HG03378 (cell line): Measurements from ENCODE around the gene KIAA0232.
"Not testable (repeated sequence)": the region's sequence is repeated elsewhere in the genome, so short reads cannot be mapped to it uniquely, and the experiment has no call there.

Experiments
- ATAC-seq: cut with Tn5 transposase; IDR thresholded peaks from one replicate; pipeline ENCODE4 v1.9.1; 2021; ENCODE audit warnings: mild to moderate bottlenecking, moderate library complexity; ENCODE audit not compliant: unreplicated experiment

Gene KIAA0232

DNA sequence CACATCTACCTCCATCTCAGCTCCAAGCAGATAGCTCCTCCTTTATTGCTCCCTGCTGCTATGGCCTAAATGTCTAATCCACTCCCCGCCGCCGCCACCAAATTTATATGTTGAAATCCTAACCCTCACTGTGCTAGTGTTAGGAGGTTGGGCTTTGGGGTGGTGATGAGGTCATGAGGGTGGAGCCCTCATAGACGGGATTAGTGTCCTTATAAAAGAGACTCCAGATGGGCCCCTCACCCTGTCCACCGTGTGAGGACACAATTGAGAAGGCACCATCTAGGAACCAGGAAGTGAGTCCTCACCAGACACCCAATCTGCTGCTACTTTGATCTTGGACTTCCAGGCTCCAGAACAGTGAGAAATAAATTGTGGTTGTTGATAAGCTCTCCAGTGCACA, 113.5 kb downstream of the KIAA0232 start:
- ATAC-seq: no peak

DNA sequence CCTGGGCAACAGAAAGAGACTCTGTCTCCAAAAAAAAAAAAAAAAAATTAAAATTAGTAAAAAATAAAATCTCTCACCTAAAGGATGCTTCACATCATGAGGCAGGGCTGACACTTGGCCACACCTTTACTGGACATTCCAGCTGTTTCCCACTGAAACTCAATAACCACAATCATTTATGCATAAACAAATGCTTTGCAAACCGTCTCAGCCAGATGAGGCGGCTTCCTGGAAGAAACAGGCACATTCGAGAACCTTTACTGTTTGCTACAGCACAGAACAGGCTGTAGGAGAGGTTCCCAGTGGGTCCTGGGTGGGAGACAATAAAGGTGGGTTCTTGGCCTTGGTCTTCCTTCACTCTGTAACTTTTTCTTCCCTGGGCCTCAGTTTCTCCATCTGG, 116.2 kb downstream of the KIAA0232 start:
- no peak for ATAC-seq

DNA sequence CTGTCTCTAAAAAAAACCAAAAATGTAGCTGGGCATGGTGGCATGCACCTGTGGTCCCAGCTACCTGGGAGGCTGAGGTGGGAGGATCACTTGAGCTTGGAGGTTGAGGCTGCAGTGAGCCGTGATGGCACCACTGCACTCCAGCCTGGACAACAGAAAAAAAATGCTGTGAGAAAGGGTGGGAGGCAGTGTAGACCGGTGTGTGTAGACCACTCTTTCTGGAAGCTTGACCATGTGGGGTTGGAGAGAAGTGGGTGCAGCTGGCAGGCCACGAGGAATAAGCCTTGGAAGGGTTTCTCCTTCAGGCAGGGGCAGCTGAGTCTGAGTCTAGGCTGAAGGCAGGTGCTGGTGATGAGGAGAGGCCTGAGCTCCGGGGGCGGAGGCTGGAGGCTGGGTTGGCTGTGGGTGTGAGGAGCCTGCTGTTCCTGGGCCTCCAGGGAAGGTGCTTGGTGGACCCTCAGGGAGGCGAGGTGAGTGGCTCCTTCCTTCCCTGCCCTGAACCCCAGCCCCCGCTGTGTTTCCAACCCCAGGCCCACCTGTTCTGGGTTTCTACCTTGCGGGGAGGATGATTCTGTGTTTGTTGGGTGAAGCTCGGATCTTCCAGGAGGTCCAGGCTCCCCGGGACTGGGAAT, 117.8 kb downstream of the KIAA0232 start:
- ATAC-seq: no peak

- no peak for ATAC-seq
Measured at GRCh38 chr4:6900956-6901355, 118.4 kb downstream of the KIAA0232 start.

GRCh38 chr4:6901669-6902317, 119.3 kb downstream of the KIAA0232 start:
- ATAC-seq: no peak

- ATAC-seq: no peak
Measured at GRCh38 chr4:6902318-6903042, 120.0 kb downstream of the KIAA0232 start.

GRCh38 chr4:6905516-6906445, 123.3 kb downstream of the KIAA0232 start:
- ATAC-seq: no peak

- ATAC-seq: not testable (repeated sequence)
Measured at GRCh38 chr4:6906486-6906885, 124.0 kb downstream of the KIAA0232 start.

DNA sequence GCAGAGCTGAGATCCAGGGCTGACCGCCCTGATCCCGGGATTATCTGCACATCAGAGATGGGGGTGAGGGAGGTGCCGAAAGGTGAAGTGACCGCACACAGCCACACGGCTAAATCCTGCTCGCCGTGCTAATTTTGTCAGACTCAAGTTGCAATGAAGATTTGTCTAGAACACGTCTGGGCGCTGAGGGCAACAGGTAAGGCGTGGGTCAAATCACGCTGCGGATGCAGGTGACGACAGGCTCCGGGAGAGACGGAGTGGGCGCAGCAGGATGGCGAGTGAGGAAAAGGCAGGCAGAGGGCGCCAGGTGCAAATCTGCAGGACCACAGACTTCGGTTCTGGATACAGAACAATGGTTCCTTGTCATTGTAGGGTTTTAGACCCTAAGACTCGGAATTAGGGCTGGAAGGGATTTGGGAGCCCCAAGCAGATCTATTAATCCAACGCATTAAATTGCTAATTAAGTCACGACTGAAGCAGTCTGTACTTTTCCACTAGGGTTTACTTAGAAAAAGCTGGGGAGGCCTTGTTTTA, 125.2 kb downstream of the KIAA0232 start:
- no peak for ATAC-seq

DNA sequence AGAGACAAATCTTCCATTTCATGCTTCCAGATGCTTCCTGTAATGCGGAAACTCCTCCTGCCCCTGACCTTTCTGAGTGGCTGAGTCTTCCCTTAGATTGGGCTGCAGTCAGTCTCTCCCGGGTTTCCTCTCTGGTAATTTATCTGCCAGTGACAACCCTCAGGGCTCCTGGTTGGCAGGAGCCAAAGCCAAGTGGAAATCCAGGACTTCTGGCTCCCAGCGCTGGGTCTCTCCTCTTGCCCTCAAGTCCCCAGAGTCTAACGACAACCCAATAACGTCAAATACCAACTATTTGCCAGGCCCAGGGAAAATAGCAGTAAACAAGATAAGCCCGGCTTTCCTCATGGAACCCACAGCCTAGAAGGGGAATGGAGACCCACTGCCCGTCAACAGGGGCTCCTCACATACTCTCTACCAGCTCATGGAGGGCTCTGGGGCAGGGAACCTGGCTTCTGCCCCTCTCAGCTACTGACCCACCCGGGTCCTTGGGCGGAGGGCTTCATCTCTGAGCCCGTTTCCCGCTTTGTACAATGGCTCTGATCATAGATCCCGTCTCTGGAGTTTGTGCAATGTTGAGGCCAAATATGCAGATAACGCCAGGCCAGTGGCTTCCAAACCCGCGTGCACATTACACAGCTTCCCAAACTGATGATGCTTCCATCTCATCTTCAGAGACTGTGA, 126.0 kb downstream of the KIAA0232 start:
- no peak for ATAC-seq

DNA sequence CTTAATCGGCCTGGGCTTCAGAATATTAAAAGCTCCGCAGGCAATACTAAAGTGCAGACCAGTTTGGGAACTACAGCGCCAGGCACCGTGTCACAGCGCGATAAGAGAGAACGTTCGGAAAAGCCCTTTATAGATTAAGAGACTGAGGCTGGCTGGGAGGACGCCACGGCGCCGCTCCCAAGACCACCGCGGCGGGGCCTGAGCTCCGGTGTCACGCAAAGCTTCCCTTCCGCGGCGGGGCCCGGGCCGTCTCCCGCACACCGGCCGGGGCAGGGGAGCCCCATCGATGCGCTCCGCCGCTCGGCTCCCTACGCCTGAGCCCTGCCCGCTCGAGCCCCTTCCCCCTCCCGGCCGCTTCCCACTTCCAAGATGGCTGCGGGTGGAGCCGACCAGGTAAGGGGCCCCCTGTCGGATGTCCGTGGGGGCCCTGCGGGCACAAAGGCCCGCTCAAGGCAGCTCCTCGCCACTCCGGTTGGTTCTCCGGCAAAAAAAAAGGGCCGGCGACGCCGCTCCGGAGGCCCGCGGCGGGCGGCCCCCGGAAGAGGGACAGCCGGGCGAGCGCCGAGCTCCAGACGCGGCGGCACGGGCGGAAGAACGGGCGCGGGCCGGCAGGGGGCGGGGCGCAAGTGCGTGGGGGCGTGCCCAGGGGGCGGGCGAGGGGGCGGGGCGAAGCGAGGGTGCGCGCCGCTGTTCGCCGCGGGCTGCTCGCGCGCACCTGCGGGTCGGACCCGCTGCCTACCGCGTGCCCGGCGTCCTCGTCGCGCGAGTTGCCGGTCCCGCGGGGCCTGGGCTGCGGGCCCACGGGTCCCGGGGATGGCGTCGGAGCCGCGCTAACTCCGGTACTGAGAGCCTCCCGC, 126.8 kb downstream of the KIAA0232 start, which contains the start of gene TBC1D14:
TSS of gene TBC1D14 (plus strand) at position 714 of the 857 bp plus-strand sequence. CDS start 13,564 bp downstream, outside the sequence.
- peak; percentile 73 for ATAC-seq

DNA sequence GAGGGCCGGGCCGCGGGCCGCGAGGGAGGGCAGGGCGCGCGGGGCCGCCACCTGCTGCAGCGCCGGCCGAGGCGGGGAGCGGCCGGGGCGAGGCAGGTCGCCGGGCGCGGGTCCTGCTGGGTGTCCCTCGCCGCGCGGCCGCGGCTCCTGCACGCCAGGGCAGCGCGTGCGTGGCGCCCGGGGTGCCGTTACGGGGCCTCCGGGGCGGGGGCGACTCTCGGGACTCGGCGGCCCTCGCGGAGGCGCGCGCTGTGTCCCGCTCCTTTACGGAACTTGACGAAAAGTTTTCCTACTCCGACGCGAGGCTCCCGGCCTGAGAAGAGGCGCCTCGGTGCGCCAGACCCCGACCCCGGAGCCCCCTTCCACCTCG, 127.4 kb downstream of the KIAA0232 start:
- peak; percentile 17 for ATAC-seq

DNA sequence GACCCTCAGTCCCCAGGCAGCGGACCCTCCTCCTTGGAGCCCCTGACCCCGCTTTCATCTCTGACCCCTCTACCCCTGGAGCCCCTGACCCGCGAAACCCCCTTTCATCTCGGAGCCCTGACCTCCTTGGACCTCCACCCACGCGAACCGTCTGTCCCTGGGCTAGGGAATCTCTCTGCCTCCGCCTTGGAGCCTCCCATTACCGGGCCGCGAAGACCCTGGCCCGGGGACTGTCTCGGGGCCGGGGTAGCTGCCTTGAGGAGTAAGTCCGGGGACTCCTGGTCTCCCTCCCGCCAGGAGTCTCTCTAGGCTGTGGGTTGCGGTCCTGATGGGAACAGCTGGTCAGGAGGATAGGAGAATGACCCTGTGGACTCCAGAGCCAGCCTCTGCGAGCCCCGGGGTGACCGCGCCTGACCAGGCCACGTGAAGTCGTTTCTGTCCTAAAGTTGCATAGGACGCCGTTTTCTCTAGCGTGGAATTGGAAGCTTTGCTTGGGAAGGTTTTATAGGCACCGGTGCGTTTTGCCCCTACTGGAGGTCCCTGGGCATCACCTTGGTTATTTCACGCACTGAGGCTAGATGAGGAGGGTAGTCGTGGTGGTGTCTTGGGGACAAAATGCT, 127.9 kb downstream of the KIAA0232 start:
- ATAC-seq: no peak

DNA sequence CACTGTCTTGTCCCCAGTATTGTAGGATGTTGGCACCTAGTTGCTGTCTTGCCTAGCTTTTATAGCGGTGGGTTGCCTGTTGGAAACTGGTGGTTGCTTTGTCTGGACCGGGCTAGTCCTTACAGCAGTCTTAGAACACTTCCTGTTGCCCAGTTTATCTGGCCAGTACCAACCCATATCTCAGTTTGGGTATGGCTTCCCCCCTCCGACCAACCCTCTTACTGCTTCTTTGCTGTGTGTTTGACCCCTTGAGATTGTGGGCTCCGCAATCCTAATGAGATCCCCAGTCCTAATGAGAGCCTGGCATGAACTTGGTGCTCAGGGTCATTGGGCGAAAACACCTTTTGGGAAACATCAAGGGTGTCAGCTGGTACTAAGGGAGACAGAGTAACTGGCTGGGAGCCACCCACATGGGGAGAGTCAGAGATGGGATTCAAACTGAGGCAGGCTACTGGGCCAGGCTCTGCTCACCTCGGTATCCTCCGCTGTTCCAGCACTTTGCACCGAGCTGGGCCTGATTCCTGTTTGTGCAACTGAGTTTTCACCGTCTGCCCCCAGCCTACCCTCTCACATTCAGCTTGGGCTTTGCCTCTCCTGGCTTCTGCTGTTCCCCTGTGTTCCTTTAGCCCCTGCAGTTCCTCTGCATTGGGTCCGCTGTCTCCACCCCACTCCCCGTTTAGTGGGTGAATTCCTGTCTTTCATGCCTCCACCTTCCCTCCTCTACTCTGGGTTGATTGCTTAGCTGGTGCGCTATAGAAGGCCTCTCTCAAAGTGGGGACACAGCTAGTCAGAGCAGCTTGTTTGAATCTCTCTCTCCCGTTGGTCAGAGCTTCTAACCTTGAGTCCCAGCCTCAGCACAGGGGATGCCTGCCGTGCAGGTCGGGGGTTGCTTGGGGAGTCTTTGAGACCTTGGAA, 128.7 kb downstream of the KIAA0232 start:
- ATAC-seq: no peak

DNA sequence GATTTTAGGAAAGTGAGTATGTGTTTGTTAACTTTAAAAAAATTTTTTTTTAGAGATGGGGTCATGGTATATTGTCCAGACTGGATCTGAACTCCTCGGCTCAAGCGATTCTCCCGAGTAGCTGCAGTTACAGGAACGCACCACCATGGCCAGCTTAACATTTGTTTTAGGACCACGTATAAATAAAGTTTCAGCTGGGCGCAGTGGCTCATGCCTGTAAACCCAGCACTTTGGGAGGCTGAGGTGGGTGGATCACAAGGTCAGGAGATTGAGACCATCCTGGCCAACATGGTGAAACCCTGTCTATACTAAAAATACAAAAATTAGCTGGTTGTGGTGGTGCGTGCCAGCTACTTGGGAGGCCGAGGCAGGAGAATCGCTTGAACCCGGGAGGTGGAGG, 129.4 kb downstream of the KIAA0232 start:
- not testable (repeated sequence) for ATAC-seq

DNA sequence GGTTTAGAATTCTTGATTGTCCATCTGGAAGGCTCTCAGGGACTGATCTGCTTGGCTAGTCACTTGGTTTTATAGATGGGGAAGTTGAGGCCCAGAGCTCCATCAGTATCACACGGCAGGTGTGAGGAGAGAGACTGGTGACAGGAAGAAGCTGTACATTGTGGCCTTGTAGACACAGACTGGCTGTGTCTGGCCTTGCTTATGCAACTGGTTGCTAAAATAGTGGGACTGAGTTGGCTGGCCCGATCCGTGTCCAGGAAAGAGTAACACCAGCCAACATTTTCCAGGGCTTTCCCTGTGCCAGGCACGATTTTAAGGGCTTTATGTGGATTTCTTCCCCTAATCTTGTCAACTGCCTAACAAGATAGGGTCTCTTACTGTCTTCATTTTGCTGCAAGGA, 129.9 kb downstream of the KIAA0232 start:
- no peak for ATAC-seq

DNA sequence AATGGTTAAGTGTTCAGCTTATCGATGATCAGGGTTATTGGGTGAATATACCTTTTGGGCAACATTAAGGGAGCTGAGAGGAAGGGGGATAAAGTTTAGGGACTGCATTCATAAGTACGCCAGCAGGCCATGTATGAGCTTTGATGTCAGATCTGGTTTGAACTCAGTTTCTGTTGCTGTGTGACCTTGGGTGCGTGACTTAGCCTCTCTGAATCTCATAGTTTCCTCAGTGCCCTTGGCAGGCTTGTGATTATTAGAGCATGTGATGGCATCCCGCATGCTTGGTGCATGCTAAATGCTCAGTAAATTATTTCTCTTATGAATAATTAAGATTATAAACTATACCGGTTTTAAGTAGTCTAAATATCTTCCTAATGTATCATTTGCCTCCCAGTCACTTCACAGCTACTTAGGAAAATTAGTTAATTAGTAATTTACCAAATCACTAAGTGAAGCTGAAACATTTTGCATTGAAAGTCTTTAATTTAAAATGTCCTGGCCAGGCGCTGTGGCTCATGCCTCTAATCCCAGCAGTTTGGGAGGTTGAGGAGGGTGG, 130.9 kb downstream of the KIAA0232 start:
- ATAC-seq: no peak
